ENCODE measurements around the gene FRK. TPM values are rescaled to one million over a fixed set of nuclear protein-coding genes. Genes with fewer than 3 reads are reported as not detected.

FRK gene
- polyA plus RNA-seq, 3 donors, result not detected

GRCh38 chr6:115958958-115959357, 101.7 kb downstream of the FRK start:
- DNase-seq, result no peak
- H3K27me3 Mint-ChIP-seq (ENCODE audit: low read depth in 3 of 3), result peaks cover 0 to 1% (median 0%) of the 10 kb centered on the region in 3 donors
- Histone ChIP-seq H3K4me3 (replicated peaks in 1 of 3; ENCODE audit: low read depth in 2 of 3, low read length in 3 of 3) (no peak overlapping the region), H3K79me2 (ENCODE audit: insufficient read depth, low read length) (no peaks in the 10 kb centered on the region), H2AFZ (ENCODE audit: insufficient read depth, low read depth, low read length, poor library complexity, severe bottlenecking) (no peak overlapping the region), H3K27ac (ENCODE audit: low read depth in 1 of 2, low read length in 2 of 2) (no peak overlapping the region), H3K27me3 (ENCODE audit: control insufficient read depth in 2 of 2, insufficient read depth in 2 of 2, low read length in 2 of 2) (no peaks in the 10 kb centered on the region), H4K20me1 (ENCODE audit: insufficient read depth, low read length) (no peaks in the 10 kb centered on the region), H3K4me2 (replicated peaks; ENCODE audit: extremely low read depth, low read length, poor library complexity, severe bottlenecking) (no peak overlapping the region), H3K4me1 (ENCODE audit: control insufficient read depth in 1 of 2, insufficient read depth in 2 of 2, low read length in 2 of 2) (no peaks in the 10 kb centered on the region), H3K9me3 (replicated peaks in 1 of 2; ENCODE audit: control insufficient read depth in 1 of 2, insufficient read depth in 1 of 2, low read length in 2 of 2) (no peaks in the 10 kb centered on the region), H3K36me3 (replicated peaks in 1 of 2; ENCODE audit: control insufficient read depth in 1 of 2, insufficient read depth in 2 of 2, low read length in 2 of 2) (no peaks in the 10 kb centered on the region), H3K9ac (ENCODE audit: insufficient read depth, low read length, poor library complexity, severe bottlenecking) (no peak overlapping the region)
- H3K4me3 Mint-ChIP-seq, result no peak overlapping the region
- no CpG with 5 or more reads among the region's 3 CpGs for WGBS (ENCODE audit: insufficient coverage)
- H3K9me3 Mint-ChIP-seq, result peaks cover 0 to 5% (median 2%) of the 10 kb centered on the region in 7 donors
- H3K4me1 Mint-ChIP-seq, result no peaks in the 10 kb centered on the region
- no peak overlapping the region for H3K27ac Mint-ChIP-seq
- no peaks in the 10 kb centered on the region for H3K36me3 Mint-ChIP-seq
- no peak for TF ChIP-seq CTCF (IDR thresholded peaks at IDR 0.05)
- intact Hi-C loops (cut with micrococcal nuclease), result no loop called here

DNA sequence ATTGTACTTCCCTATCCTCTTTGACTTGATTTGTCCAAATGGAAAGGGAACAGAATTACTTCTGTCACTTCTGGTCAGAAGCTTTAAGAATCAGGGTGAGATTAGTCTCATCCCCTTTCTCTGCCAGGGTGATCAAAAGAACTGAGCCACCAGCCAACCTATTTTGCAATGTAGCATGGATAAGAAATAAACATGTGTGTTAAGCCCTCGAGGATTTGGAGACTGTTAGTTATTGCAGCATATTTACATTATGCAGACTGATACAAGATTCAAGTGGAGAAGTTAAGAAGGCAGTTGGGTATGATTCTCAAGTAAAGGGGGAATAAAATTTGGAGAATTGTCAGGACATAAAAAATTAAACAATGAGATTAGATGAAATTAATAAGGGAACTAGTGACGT, 106.0 kb downstream of the FRK start:
- no peak for TF ChIP-seq CTCF (IDR thresholded peaks at IDR 0.05)
- no peak overlapping the region for H2AFZ ChIP-seq (ENCODE audit: insufficient read depth, low read depth, low read length, poor library complexity, severe bottlenecking)
- H3K9me3 ChIP-seq (replicated peaks in 1 of 2; ENCODE audit: control insufficient read depth in 1 of 2, insufficient read depth in 1 of 2, low read length in 2 of 2), result no peaks in the 10 kb centered on the region
- H3K4me2 ChIP-seq (replicated peaks; ENCODE audit: extremely low read depth, low read length, poor library complexity, severe bottlenecking), result no peak overlapping the region
- peaks cover 0 to 1% (median 0%) of the 10 kb centered on the region in 3 donors for H3K27me3 Mint-ChIP-seq (ENCODE audit: low read depth in 3 of 3)
- no peaks in the 10 kb centered on the region for H3K36me3 ChIP-seq (replicated peaks in 1 of 2; ENCODE audit: control insufficient read depth in 1 of 2, insufficient read depth in 2 of 2, low read length in 2 of 2)
- H3K36me3 Mint-ChIP-seq, result no peaks in the 10 kb centered on the region
- H3K27me3 ChIP-seq (ENCODE audit: control insufficient read depth in 2 of 2, insufficient read depth in 2 of 2, low read length in 2 of 2), result no peaks in the 10 kb centered on the region
- no peaks in the 10 kb centered on the region for H3K4me1 Mint-ChIP-seq
- intact Hi-C loops (cut with micrococcal nuclease), result no loop called here
- 67% methylated on average over 1 of the region's 2 CpGs for WGBS (ENCODE audit: insufficient coverage)
- no peaks in the 10 kb centered on the region for H3K4me1 ChIP-seq (ENCODE audit: control insufficient read depth in 1 of 2, insufficient read depth in 2 of 2, low read length in 2 of 2)
- H4K20me1 ChIP-seq (ENCODE audit: insufficient read depth, low read length), result no peaks in the 10 kb centered on the region
- no peaks in the 10 kb centered on the region for H3K79me2 ChIP-seq (ENCODE audit: insufficient read depth, low read length)
- H3K9ac ChIP-seq (ENCODE audit: insufficient read depth, low read length, poor library complexity, severe bottlenecking), result no peak overlapping the region
- DNase-seq, result no peak
- peaks cover under 1 to 9% (median 5%) of the 10 kb centered on the region in 7 donors for H3K9me3 Mint-ChIP-seq
- H3K27ac ChIP-seq (ENCODE audit: low read depth in 1 of 2, low read length in 2 of 2), result no peak overlapping the region
- no peak overlapping the region for H3K27ac Mint-ChIP-seq
- H3K4me3 ChIP-seq (replicated peaks in 1 of 3; ENCODE audit: low read depth in 2 of 3, low read length in 3 of 3), result no peak overlapping the region
- no peak overlapping the region for H3K4me3 Mint-ChIP-seq
